Calu3 (cell line): Measurements from ENCODE around the gene QKI. TPM values are rescaled to one million over a fixed set of nuclear protein-coding genes. Genes with fewer than 3 reads are reported as not detected.

Experiments used
- BruUV-seq: library from RNA; stranded (reverse); fragments of 400-500 nt; replicated peaks from 2 replicates; lab custom pipeline; 2021; lab: Mats Ljungman, UMichigan
- CTCF ChIA-PET: fragments of 300-600 bp; sonication (Branson Sonifier 250); formaldehyde crosslinking; loops from one replicate; lab custom pipeline; 2022; ENCODE audit warnings: antibody characterized with exemption; lab: Charles Lee
- DNase-seq: peaks from one replicate; pipeline ENCODE4 v3.0.0; 2022
- H3K27ac Mint-ChIP-seq: one replicate; pipeline ENCODE4 v1.8.0; 2022; ENCODE audit warnings: mixed read lengths; ENCODE audit not compliant: unreplicated experiment
- H3K27me3 Mint-ChIP-seq: one replicate; pipeline ENCODE4 v1.8.0; 2022; ENCODE audit warnings: mixed read lengths; ENCODE audit not compliant: unreplicated experiment
- H3K36me3 Mint-ChIP-seq: one replicate; pipeline ENCODE4 v1.8.0; 2022; ENCODE audit warnings: mild to moderate bottlenecking, moderate library complexity, mixed read lengths; ENCODE audit not compliant: insufficient read depth, unreplicated experiment
- H3K4me1 Mint-ChIP-seq: one replicate; pipeline ENCODE4 v1.8.0; 2022; ENCODE audit warnings: mild to moderate bottlenecking, low read depth, mixed read lengths; ENCODE audit not compliant: unreplicated experiment
- H3K4me3 Mint-ChIP-seq: one replicate; pipeline ENCODE4 v1.8.0; 2022; ENCODE audit warnings: mild to moderate bottlenecking, low read depth, moderate library complexity, mixed read lengths; ENCODE audit not compliant: unreplicated experiment
- H3K9me3 Mint-ChIP-seq: one replicate; pipeline ENCODE4 v1.8.0; 2022; ENCODE audit warnings: low read depth, mixed read lengths; ENCODE audit not compliant: unreplicated experiment
- CTCF ChIP-seq: fragments of 200-600 bp; IDR thresholded peaks from one replicate; pipeline ENCODE4 v1.8.0; 2022; ENCODE audit warnings: antibody characterized with exemption; ENCODE audit not compliant: unreplicated experiment
- intact Hi-C: fragments of 100-400 bp; cut with micrococcal nuclease; formaldehyde crosslinking; loops from one replicate; pipeline ENCODE4 v1.10.0; 2022; ENCODE audit not compliant: unreplicated experiment
- total RNA-seq: library from RNA; stranded (reverse); gene quantifications from 2 replicates; pipeline ENCODE4 v1.2.3, GENCODE V29; 2022

QKI gene
- total RNA-seq, 1 experiment from 2014 or later: 131 TPM

GRCh38 chr6:163404825-163405265, 9.7 kb upstream of the QKI start:
- no peak for DNase-seq
- H3K9me3 Mint-ChIP-seq: no peaks in the 10 kb centered on the region
- intact Hi-C loops: no loop called here
- H3K36me3 Mint-ChIP-seq: no peaks in the 10 kb centered on the region
- peaks cover 15% of the 10 kb centered on the region for H3K4me1 Mint-ChIP-seq
- CTCF ChIA-PET: interaction anchor here (1.5 kb wide), 1 partner anchor 12 kb away, joined by 5 read pairs; no protein-coding TSS in a partner anchor
- no peaks in the 10 kb centered on the region for H3K27me3 Mint-ChIP-seq
- H3K4me3 Mint-ChIP-seq: no peak overlapping the region
- BruUV-seq: no TSS peak
- no peak overlapping the region for H3K27ac Mint-ChIP-seq
- no peak for TF ChIP-seq CTCF

- CTCF ChIA-PET: interaction anchor here (1.5 kb wide), 1 partner anchor 13 kb away, joined by 5 read pairs; no protein-coding TSS in a partner anchor
- no peaks in the 10 kb centered on the region for H3K9me3 Mint-ChIP-seq
- TF ChIP-seq CTCF: no peak
- intact Hi-C loops: no loop called here
- no peaks in the 10 kb centered on the region for H3K27me3 Mint-ChIP-seq
- BruUV-seq: no TSS peak
- H3K4me3 Mint-ChIP-seq: peak overlapping the region; percentile 69
- H3K27ac Mint-ChIP-seq: peak overlapping the region; percentile 74
- peak; percentile 30 for DNase-seq
- H3K36me3 Mint-ChIP-seq: no peaks in the 10 kb centered on the region
- H3K4me1 Mint-ChIP-seq: peaks cover 15% of the 10 kb centered on the region
Measured at GRCh38 chr6:163405412-163406309, 8.9 kb upstream of the QKI start.

GRCh38 chr6:163406366-163406765, 8.2 kb upstream of the QKI start:
- Mint-ChIP-seq H3K27ac (peak overlapping the region; percentile 74), H3K36me3 (no peaks in the 10 kb centered on the region), H3K27me3 (no peaks in the 10 kb centered on the region), H3K4me1 (peaks cover 22% of the 10 kb centered on the region), H3K9me3 (no peaks in the 10 kb centered on the region), H3K4me3 (peak overlapping the region; percentile 69)
- intact Hi-C loops: no loop called here
- no peak for TF ChIP-seq CTCF
- BruUV-seq: no TSS peak
- DNase-seq: no peak
- CTCF ChIA-PET: interaction anchor here (1.5 kb wide), 1 partner anchor 14 kb away, joined by 5 read pairs; no protein-coding TSS in a partner anchor

GRCh38 chr6:163406830-163407229, 7.7 kb upstream of the QKI start:
- no peaks in the 10 kb centered on the region for H3K27me3 Mint-ChIP-seq
- H3K27ac Mint-ChIP-seq: no peak overlapping the region

More at GRCh38 chr6:163406830-163407229, 7.7 kb upstream of the QKI start:
- BruUV-seq: no TSS peak
- TF ChIP-seq CTCF: no peak
- peaks cover 24% of the 10 kb centered on the region for H3K4me1 Mint-ChIP-seq
- CTCF ChIA-PET: interaction anchor here (0.7 kb wide), 1 partner anchor 186 kb away, joined by 5 read pairs; no protein-coding TSS in a partner anchor
- no peak overlapping the region for H3K4me3 Mint-ChIP-seq
- H3K9me3 Mint-ChIP-seq: no peaks in the 10 kb centered on the region
- H3K36me3 Mint-ChIP-seq: no peaks in the 10 kb centered on the region
- intact Hi-C loops: no loop called here
- DNase-seq: no peak
